Measurements from ENCODE around the gene LRMDA. TPM values are rescaled to one million over a fixed set of nuclear protein-coding genes. Genes with fewer than 3 reads are reported as not detected.

Gene LRMDA
- total RNA-seq, 3 donors from 2014 or later, result 8.3 to 17.1 (median 11.1) TPM

DNA sequence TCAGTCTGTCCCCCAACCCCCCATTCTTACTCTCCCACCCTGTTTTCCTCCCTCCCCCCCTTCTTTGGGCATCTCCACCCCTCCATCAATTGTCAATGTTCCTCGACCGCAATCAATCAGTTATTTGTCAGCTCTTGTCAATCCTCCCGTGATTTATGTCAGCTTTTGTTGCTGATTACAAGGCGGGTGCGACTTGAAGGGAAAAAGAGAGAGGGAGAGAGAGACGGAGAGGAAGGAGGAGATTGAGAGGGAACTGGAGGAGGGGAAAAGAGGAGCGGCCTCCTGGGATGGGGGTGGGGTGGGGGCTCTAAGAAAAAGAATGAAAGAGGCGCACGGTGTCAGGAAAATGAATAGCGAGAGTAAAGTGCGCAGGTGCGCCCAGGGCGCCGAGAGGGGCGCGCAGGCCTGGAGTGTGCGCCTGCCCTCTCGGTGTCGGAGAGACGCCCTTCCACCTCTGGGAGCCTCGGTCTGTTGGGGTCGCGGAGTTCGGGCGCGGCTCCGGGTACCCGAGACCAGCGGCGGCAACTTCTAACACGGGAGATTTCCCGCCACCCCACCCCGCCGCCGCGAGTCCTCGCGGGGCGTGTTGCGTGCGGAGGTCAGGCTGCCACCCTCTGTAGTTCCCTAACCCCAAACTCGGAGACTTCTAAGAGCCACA, 28.8 kb upstream of the LRMDA start:
- intact Hi-C loops (cut with DNase I; ENCODE audit: low total_unique reads), result no loop called here
- no peaks in the 10 kb centered on the region for H3K36me3 ChIP-seq
- peak overlapping the region; percentile 94 for H3K27ac ChIP-seq
- TF ChIP-seq POLR2AphosphoS5 (IDR thresholded peaks at IDR 0.05), result no peak
- TF ChIP-seq POLR2A (IDR thresholded peaks at IDR 0.05), result no peak
- no peak for TF ChIP-seq CTCF (IDR thresholded peaks at IDR 0.05)
- no peaks in the 10 kb centered on the region for H3K9me3 ChIP-seq
- H3K4me1 ChIP-seq, result peaks cover 0 to 2% of the 10 kb centered on the region in 2 donors
- DNase-seq (ENCODE audit: low spot score in 2 of 2), result peak in 1 of 2 donors; percentile 21
- peaks cover 0 to 7% of the 10 kb centered on the region in 2 donors for H3K27me3 ChIP-seq
- peak overlapping the region; percentile 80 to 82 (median 81) for H3K4me3 ChIP-seq

DNA sequence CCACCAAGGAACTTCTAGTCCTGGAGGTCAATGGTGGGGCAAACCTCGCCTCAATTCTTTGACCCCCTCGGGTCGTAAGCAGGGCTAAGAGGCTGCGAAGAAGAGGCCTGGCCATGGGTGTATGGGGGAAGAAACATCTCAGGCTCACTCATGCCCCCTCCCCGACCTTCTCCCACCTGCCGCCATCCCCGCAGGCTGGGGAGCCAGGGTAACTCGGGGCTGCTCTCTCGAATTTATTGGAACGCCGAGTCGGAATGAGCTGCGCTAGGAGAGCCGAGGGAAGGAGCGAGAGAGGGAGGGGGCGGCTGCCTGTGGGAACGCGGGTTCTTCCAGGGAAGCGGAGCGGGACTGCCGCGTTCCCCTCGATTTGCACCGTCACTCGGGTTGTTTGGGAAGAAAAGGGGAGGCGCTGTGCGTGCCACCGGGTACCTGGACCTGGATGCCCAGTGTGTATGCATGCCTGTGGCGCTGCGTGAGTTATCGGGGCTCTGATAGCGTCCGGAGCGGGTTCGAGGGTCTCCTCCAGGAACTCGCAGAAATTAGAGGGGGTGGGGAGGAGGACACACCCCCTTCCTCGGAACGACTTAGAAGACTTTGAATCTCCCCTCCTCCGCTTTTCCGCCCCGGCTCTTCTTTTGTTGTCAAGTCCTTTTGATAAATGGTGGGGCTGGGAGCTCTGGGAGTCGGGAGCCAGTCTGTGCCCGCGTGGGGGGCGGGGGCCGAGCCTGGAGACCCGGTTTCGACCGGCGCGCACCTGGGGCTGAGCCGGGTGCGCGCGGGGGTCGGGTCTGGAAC, 28.1 kb upstream of the LRMDA start:
- DNase-seq (ENCODE audit: low spot score in 2 of 2), result peak; percentile 52 to 55
- peaks cover 0 to 2% of the 10 kb centered on the region in 2 donors for H3K4me1 ChIP-seq
- peak overlapping the region; percentile 80 to 82 (median 81) for H3K4me3 ChIP-seq
- peak overlapping the region; percentile 94 for H3K27ac ChIP-seq
- no peaks in the 10 kb centered on the region for H3K36me3 ChIP-seq
- TF ChIP-seq CTCF (IDR thresholded peaks at IDR 0.05), result no peak
- no peak for TF ChIP-seq POLR2AphosphoS5 (IDR thresholded peaks at IDR 0.05)
- TF ChIP-seq POLR2A (IDR thresholded peaks at IDR 0.05), result no peak
- intact Hi-C loops (cut with DNase I; ENCODE audit: low total_unique reads), result no loop called here
- peaks cover 0 to 7% of the 10 kb centered on the region in 2 donors for H3K27me3 ChIP-seq
- no peaks in the 10 kb centered on the region for H3K9me3 ChIP-seq

DNA sequence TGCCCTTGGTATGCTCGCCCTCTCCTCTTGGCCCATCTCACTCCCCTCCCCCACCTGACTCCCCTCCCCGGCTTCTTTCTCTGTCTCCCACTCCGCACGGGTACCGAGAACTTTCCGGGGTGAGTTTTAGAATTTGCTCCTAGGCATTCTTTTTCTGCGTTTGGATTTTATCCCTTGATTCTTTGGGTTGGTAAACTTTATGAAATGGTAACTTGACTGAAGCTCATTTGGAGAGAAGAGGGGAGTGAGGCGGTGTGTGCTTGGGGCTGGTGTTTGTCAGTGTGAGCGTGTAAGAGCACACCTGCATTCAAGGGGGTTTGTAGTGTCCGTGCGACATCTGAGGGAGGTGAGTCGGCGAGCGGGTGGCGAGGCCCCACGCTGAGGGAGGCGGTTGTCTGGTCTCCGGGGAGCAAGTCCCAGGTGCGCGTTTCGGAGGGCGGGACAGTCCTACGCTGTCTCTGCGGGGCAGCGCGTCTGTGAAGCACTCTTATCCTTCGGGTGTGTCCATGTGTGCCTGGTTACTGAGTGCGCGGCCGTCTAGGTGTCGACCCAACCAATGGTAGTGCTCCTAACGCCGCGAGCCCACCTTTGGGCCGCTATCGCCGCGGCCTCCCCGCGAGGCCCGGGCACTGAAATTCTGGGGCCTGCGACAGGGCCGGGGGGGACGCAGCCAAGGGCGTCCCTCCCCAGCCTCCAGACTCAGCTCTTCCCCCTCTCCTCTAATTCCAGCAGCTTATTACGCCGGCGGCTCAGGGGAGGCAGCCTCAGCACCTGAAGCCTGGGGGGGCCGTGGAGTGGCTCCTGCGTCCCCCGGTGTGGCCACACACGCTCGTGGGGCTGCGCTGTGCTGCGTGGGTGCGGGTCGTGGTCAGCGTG, 27.2 kb upstream of the LRMDA start:
- intact Hi-C loops (cut with DNase I; ENCODE audit: low total_unique reads), result no loop called here
- peak; percentile 54 to 62 for DNase-seq (ENCODE audit: low spot score in 2 of 2)
- H3K27me3 ChIP-seq, result peaks cover 0 to 7% of the 10 kb centered on the region in 2 donors
- no peaks in the 10 kb centered on the region for H3K36me3 ChIP-seq
- peak overlapping the region; percentile 80 to 82 (median 81) for H3K4me3 ChIP-seq
- peaks cover 0 to 2% of the 10 kb centered on the region in 2 donors for H3K4me1 ChIP-seq
- TF ChIP-seq CTCF (IDR thresholded peaks at IDR 0.05) (no peak), POLR2A (IDR thresholded peaks at IDR 0.05) (no peak), POLR2AphosphoS5 (IDR thresholded peaks at IDR 0.05) (no peak)
- peak overlapping the region; percentile 94 for H3K27ac ChIP-seq
- H3K9me3 ChIP-seq, result no peaks in the 10 kb centered on the region

GRCh38 chr10:75404815-75405597, 26.4 kb upstream of the LRMDA start:
- Histone ChIP-seq H3K4me3 (peak overlapping the region; percentile 80 to 82 (median 81)), H3K4me1 (no peaks in the 10 kb centered on the region), H3K27ac (peak overlapping the region; percentile 94), H3K9me3 (no peaks in the 10 kb centered on the region), H3K27me3 (peaks cover 0 to 7% of the 10 kb centered on the region in 2 donors), H3K36me3 (no peaks in the 10 kb centered on the region)
- DNase-seq (ENCODE audit: low spot score in 2 of 2), result peak in 1 of 2 donors; percentile 29
- intact Hi-C loops (cut with DNase I; ENCODE audit: low total_unique reads), result no loop called here
- TF ChIP-seq POLR2A (IDR thresholded peaks at IDR 0.05) (no peak), CTCF (IDR thresholded peaks at IDR 0.05) (no peak), POLR2AphosphoS5 (IDR thresholded peaks at IDR 0.05) (no peak)
